Measurements from ENCODE around the gene AP2M1.

Gene AP2M1

GRCh38 chr3:184229394-184230080, 54.9 kb downstream of the AP2M1 start, which contains the start of gene VWA5B2:
Gene VWA5B2, plus strand, starts transcription at chr3:184229585. Its CDS starts 944 bp downstream, at chr3:184230529.
- peak; percentile 91 for DNase-seq

- DNase-seq: no peak
These were observed 55.5 kb downstream of the AP2M1 start for GRCh38 chr3:184230081-184230602.

GRCh38 chr3:184230603-184231528, 56.2 kb downstream of the AP2M1 start:
- no peak for DNase-seq

GRCh38 chr3:184231671-184232070, 57.0 kb downstream of the AP2M1 start:
- DNase-seq: peak; percentile 40

DNA sequence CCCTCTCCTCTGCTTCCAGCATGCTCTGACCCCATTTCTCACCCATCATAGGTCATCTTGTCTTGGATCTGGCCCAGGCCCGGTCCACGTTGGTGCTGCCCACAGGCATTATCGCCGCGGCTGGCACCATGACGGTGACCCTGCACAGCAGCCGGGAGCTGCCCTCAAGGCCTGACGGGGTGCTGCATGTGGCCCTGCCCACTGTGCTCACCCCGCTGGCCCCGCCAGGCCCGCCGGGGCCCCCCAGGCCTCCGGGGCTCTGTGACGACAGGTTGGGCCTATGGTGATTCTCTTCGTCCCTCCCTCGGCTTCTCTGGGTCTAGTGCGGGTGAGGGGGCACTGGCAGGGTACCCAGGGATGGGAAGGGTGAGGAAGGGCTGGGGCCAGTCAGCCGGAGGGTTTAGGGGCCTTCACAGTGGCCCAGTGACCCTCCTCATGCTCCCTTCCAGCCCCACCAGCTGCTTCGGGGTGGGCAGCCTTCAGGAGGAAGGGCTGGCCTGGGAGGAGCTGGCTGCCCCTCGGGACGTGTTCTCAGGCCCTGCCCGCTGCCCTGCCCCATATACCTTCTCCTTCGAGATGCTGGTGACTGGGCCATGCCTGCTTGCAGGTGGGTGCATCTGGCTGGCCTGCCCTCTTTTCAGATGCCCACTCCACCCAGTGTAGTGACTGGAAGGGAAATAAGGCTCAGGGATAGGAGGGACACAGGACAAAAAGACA, 58.6 kb downstream of the AP2M1 start:
- peak; percentile 33 for DNase-seq
